Suprapubic skin (tissue), 4 donors: Measurements from ENCODE around the gene YTHDF1.

Source experiments
- POLR2A ChIP-seq, 2 donors: fragments of 450-650 bp; IDR thresholded peaks; one replicate each; pipeline ENCODE4 v1.6.1; 2017; ENCODE audit warnings: antibody characterized with exemption in 2 of 2, mild to moderate bottlenecking in 2 of 2, moderate library complexity in 2 of 2
- POLR2AphosphoS5 ChIP-seq, 3 donors: sonication (generic); formaldehyde crosslinking; IDR thresholded peaks; one replicate each; pipeline ENCODE4 v1.6.1; 2017; ENCODE audit warnings: antibody characterized with exemption in 3 of 3
- TF ChIP-seq, protein P1 (sequence below), 2 donors: fragments of 200-600 bp in 1 of 2; fragments of 450-650 bp in 1 of 2; sonication (generic) in 1 of 2; IDR thresholded peaks; one replicate each; pipeline ENCODE4 v1.5.1; 2016 to 2019; ENCODE audit warnings: antibody characterized with exemption in 2 of 2, mild to moderate bottlenecking in 1 of 2, moderate library complexity in 1 of 2

DNA sequence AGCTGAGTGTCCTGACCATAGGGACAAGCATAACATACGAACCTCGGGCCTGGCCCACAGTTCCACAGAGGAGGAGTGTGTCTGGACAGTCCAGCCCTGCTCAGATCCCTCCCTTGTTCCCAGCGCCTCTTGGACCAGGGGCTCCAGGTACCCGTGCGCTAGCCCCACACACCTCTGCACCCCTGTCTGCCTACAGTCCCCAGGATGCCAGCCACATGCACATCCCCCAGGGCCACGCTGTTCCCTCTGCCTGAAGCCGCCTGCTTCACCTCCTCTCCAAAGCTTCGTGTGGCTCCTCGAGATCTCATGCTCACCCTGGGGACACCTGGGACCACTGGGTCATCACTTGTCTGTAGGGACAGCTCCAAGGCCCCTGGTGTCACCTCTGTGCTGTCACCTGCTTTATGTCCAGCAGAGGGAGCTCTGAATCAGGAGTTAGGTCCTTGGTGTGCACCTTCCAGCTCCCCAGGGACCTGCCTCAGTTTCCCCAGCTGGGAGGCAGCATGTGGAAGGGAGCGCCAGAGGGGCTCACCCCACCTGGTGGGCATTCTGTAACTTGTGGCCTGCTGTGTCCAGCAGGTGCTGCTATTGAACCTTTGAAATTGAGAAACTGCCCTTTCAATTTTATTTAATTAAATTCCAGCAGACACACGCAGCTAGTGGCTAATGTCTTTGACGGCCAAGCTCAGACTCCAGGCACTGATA lies 7.3 kb upstream of the YTHDF1 start:
- TF ChIP-seq POLR2AphosphoS5 (IDR thresholded peaks at IDR 0.05) = no peak
- TF ChIP-seq, protein P1, sequence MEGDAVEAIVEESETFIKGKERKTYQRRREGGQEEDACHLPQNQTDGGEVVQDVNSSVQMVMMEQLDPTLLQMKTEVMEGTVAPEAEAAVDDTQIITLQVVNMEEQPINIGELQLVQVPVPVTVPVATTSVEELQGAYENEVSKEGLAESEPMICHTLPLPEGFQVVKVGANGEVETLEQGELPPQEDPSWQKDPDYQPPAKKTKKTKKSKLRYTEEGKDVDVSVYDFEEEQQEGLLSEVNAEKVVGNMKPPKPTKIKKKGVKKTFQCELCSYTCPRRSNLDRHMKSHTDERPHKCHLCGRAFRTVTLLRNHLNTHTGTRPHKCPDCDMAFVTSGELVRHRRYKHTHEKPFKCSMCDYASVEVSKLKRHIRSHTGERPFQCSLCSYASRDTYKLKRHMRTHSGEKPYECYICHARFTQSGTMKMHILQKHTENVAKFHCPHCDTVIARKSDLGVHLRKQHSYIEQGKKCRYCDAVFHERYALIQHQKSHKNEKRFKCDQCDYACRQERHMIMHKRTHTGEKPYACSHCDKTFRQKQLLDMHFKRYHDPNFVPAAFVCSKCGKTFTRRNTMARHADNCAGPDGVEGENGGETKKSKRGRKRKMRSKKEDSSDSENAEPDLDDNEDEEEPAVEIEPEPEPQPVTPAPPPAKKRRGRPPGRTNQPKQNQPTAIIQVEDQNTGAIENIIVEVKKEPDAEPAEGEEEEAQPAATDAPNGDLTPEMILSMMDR (IDR thresholded peaks at IDR 0.05) = peak in 1 of 2 donors; percentile 65
- no peak for TF ChIP-seq POLR2A (IDR thresholded peaks at IDR 0.05)
